ENCODE results near the gene ELMO3. TPM values are rescaled to one million over a fixed set of nuclear protein-coding genes. Genes with fewer than 3 reads are reported as not detected.

Gene ELMO3
- total RNA-seq, 1 experiment from 2014 or later, result 45.8 TPM

DNA sequence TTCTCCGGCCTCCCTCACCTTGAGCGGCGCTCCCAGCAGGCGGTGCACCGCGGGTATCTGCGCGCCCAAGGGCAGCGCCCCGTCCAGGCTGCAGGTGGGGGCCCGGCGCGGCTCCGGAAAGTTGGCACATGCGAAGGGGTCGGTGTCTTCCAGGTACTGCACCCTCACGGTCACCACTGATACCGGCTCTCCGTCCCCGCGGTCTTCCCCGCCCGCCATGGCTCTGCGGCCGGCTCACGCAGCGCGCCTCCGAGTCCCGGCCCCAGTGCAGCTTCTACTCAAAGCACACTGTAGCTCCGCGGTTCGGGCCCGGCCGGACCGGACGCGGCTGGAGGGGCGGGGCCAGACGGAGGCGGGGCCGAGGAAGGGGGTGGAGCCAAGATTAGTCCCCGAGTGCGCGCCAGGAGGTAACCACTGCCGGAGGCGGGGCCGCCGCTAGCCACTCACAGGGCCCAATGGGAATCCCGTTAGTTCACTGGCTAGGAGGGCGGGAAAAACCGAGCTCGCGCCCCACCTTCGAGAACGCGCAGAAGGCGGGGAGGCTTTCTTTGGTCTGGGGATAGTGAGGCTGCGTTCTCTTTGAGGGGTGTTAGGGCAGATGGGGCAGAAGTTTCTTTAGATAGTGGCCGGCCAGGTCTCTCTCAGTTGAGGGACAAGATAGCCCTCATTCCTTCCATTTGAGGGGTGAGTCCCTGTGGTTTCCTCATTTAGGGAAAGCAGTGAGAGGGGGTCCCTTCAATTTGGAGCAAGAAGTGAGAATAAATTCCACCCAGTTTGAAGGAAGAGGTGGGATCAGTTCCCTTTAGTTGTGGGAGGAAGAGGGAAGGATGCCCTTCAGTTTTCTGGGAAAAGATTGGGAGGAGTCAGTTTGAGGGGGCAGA lies 48.5 kb downstream of the ELMO3 start, which contains the start of gene FHOD1:
Gene FHOD1, minus strand, starts transcription at position 290 of the 881 bp plus-strand sequence. Its CDS starts 71 bp downstream, at position 219.
- RAD21 ChIA-PET (ENCODE audit: low non-redundant PET in 1 of 2, low total read pairs in 2 of 2, uncharacterized antibody in 2 of 2, unreplicated experiment in 2 of 2), result interaction anchor here (0.5 to 1.6 kb wide), 4 partner anchors 21 to 169 kb away, joined by 3 to 6 read pairs (median 4); partner anchors contain the start of genes TMEM208 (in 1 of the 2) and ZDHHC1 (in 1 of the 2)
- TF ChIP-seq ZFX (IDR thresholded peaks at IDR 0.05) (peak; percentile 54), POLR2A (IDR thresholded peaks at IDR 0.05; ENCODE audit: borderline replicate concordance, extremely low read depth, insufficient read depth, insufficient read length) (peak; percentile 36), POLR2AphosphoS5 (IDR thresholded peaks at IDR 0.05; ENCODE audit: low read depth, low read length) (peak; percentile 55), EZH2phosphoT487 (IDR thresholded peaks at IDR 0.05; ENCODE audit: borderline replicate concordance) (no peak)
- Histone ChIP-seq H3K9me3 (ENCODE audit: control insufficient read depth in 1 of 2, insufficient read depth in 1 of 2, low read depth in 1 of 2, low read length in 2 of 2) (no peaks in the 10 kb centered on the region), H3K4me3 (replicated peaks in 1 of 2; ENCODE audit: low read depth in 1 of 2, low read length in 2 of 2) (peak within 1 kb of the TSS; percentile 71 to 92), H3K9ac (ENCODE audit: low read length) (peak within 1 kb of the TSS; percentile 87), H2AFZ (ENCODE audit: low read depth, low read length, poor library complexity, severe bottlenecking) (no peak within 1 kb of the TSS), H3K4me2 (ENCODE audit: low read length) (peak within 1 kb of the TSS; percentile 94), H3K27me3 (ENCODE audit: insufficient read depth, low read length) (no peaks in the 10 kb centered on the region), H3K79me2 (ENCODE audit: insufficient read depth, low read length) (peaks cover 36% of the 10 kb centered on the region), H3K36me3 (ENCODE audit: control insufficient read depth in 1 of 2, insufficient read depth in 2 of 2, low read length in 2 of 2) (no peaks in the 10 kb centered on the region), H3K4me1 (ENCODE audit: control insufficient read depth in 1 of 2, insufficient read depth in 2 of 2, low read length in 2 of 2) (peaks cover 35 to 64% of the 10 kb centered on the region in 2 experiments), H3K9me2 (ENCODE audit: insufficient read depth) (no peaks in the 10 kb centered on the region), H3K27ac (ENCODE audit: low read depth, low read length) (peak within 1 kb of the TSS; percentile 92), H4K20me1 (ENCODE audit: insufficient read depth) (no peaks in the 10 kb centered on the region)
- CTCF ChIA-PET, result interaction anchor here (1.0 to 4.4 kb wide), 13 partner anchors 11 to 286 kb away, joined by 3 to 17 read pairs (median 4); partner anchors contain the start of genes ATP6V0D1, CES3, ELMO3 and FBXL8
- POLR2A ChIA-PET, result interaction anchor here (0.9 to 2.7 kb wide), 13 partner anchors 11 to 135 kb away, joined by 3 to 13 read pairs (median 4); partner anchors contain the start of gene TMEM208
- DNase-seq (ENCODE audit: low read depth, low spot score) (peak; percentile 83), ATAC-seq (peak; percentile 64)
- intact Hi-C loops (cut with micrococcal nuclease), result loop anchor here (2.0 to 5.0 kb wide), 2 partner anchors 29 to 170 kb away; partner anchors contain the start of gene ZDHHC1
- no TSS peak for BruUV-seq (replicated peaks)

- ATAC-seq (no peak), DNase-seq (ENCODE audit: low read depth, low spot score) (no peak)
- peak overlapping the region; percentile 87 for H3K9ac ChIP-seq (ENCODE audit: low read length)
- ChIA-PET RAD21 (ENCODE audit: low non-redundant PET in 1 of 2, low total read pairs in 2 of 2, uncharacterized antibody in 2 of 2, unreplicated experiment in 2 of 2) (interaction anchor here in 1 of 2 experiments (0.5 kb wide), 1 partner anchor 20 kb away, joined by 3 read pairs; no protein-coding TSS in a partner anchor), CTCF (interaction anchor here (1.0 to 4.4 kb wide), 3 partner anchors 12 to 180 kb away, joined by 3 to 17 read pairs (median 13); partner anchors contain the start of gene ELMO3), POLR2A (interaction anchor here (0.9 to 2.7 kb wide), 10 partner anchors 11 to 70 kb away, joined by 3 to 13 read pairs (median 4); partner anchors contain the start of gene TMEM208)
- no TSS peak for BruUV-seq (replicated peaks)
- no peaks in the 10 kb centered on the region for H3K9me2 ChIP-seq (ENCODE audit: insufficient read depth)
- intact Hi-C loops (cut with micrococcal nuclease), result loop anchor here (5.0 kb wide), 1 partner anchor 169 kb away; the partner anchor contains the start of gene ZDHHC1
- H3K27ac ChIP-seq (ENCODE audit: low read depth, low read length), result peak overlapping the region; percentile 92; the same call in 1 of the 2 replicates
- peak overlapping the region; percentile 71 to 92 for H3K4me3 ChIP-seq (replicated peaks in 1 of 2; ENCODE audit: low read depth in 1 of 2, low read length in 2 of 2)
- H3K27me3 ChIP-seq (ENCODE audit: insufficient read depth, low read length), result no peaks in the 10 kb centered on the region
- H3K79me2 ChIP-seq (ENCODE audit: insufficient read depth, low read length), result peaks cover 30% of the 10 kb centered on the region
- no peak overlapping the region for H2AFZ ChIP-seq (ENCODE audit: low read depth, low read length, poor library complexity, severe bottlenecking)
- H3K4me2 ChIP-seq (ENCODE audit: low read length), result peak overlapping the region; percentile 94
- no peaks in the 10 kb centered on the region for H3K9me3 ChIP-seq (ENCODE audit: control insufficient read depth in 1 of 2, insufficient read depth in 1 of 2, low read depth in 1 of 2, low read length in 2 of 2)
- H4K20me1 ChIP-seq (ENCODE audit: insufficient read depth), result no peaks in the 10 kb centered on the region
- no peaks in the 10 kb centered on the region for H3K36me3 ChIP-seq (ENCODE audit: control insufficient read depth in 1 of 2, insufficient read depth in 2 of 2, low read length in 2 of 2)
- peaks cover 33 to 59% of the 10 kb centered on the region in 2 experiments for H3K4me1 ChIP-seq (ENCODE audit: control insufficient read depth in 1 of 2, insufficient read depth in 2 of 2, low read length in 2 of 2)
- TF ChIP-seq YY1 (IDR thresholded peaks at IDR 0.05; ENCODE audit: extremely low read depth, insufficient replicate concordance, low read depth, low read length) (no peak), ELF1 (IDR thresholded peaks at IDR 0.05; ENCODE audit: borderline replicate concordance, low read depth) (no peak), CEBPB (IDR thresholded peaks at IDR 0.05; ENCODE audit: low read depth) (no peak), SIN3A (IDR thresholded peaks at IDR 0.05; ENCODE audit: low read depth) (no peak), ZFX (IDR thresholded peaks at IDR 0.05) (no peak), FOSL1 (IDR thresholded peaks at IDR 0.05; ENCODE audit: low read depth) (no peak), EZH2 (IDR thresholded peaks at IDR 0.05) (no peak), SP1 (IDR thresholded peaks at IDR 0.05; ENCODE audit: low read depth) (no peak), SRF (IDR thresholded peaks at IDR 0.05; ENCODE audit: low read depth) (no peak), CTCF (IDR thresholded peaks at IDR 0.05 in 2 of 3, conservative IDR thresholded peaks at IDR 0.05 in 1 of 3; ENCODE audit: borderline replicate concordance in 1 of 3, insufficient read depth in 1 of 3, low read depth in 2 of 3, low read length in 2 of 3) (no peak), RAD21 (IDR thresholded peaks at IDR 0.05; ENCODE audit: low read depth) (no peak), POLR2A (IDR thresholded peaks at IDR 0.05; ENCODE audit: borderline replicate concordance, extremely low read depth, insufficient read depth, insufficient read length) (no peak), CBX3 (IDR thresholded peaks at IDR 0.05; ENCODE audit: low read depth) (no peak), EZH2phosphoT487 (IDR thresholded peaks at IDR 0.05; ENCODE audit: borderline replicate concordance) (no peak)
- TF ChIP-seq, protein P1, sequence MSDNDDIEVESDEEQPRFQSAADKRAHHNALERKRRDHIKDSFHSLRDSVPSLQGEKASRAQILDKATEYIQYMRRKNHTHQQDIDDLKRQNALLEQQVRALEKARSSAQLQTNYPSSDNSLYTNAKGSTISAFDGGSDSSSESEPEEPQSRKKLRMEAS (IDR thresholded peaks at IDR 0.05), result no peak
- TF ChIP-seq, protein P2, sequence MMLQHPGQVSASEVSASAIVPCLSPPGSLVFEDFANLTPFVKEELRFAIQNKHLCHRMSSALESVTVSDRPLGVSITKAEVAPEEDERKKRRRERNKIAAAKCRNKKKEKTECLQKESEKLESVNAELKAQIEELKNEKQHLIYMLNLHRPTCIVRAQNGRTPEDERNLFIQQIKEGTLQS (IDR thresholded peaks at IDR 0.05), result no peak
Observed at GRCh38 chr16:67248073-67248400, 49.1 kb downstream of the ELMO3 start.

Measured in HCT116 (cell line).